GM21619 (cell line): Measurements from ENCODE around the gene BICD2.
A peak's percentile ranks its signal among the peaks of the same experiment; 100 is the strongest.
"Not testable (repeated sequence)": the region's sequence is repeated elsewhere in the genome, so short reads cannot be mapped to it uniquely, and the experiment has no call there.

Experiments
- ATAC-seq: cut with Tn5 transposase; IDR thresholded peaks from one replicate; pipeline ENCODE4 v1.9.1; 2021; ENCODE audit not compliant: unreplicated experiment

Gene BICD2

GRCh38 chr9:92764381-92764987 lies at the start of gene BICD2:
TSS of gene BICD2 (minus strand) at chr9:92764833. CDS start at chr9:92764744, 89 bp downstream.
- ATAC-seq = no peak

GRCh38 chr9:92809629-92810326 lies 45.1 kb upstream of the BICD2 start:
- not testable (repeated sequence) for ATAC-seq

GRCh38 chr9:92808726-92809451 lies 44.3 kb upstream of the BICD2 start:
- no peak for ATAC-seq

GRCh38 chr9:92807757-92808725 lies 43.4 kb upstream of the BICD2 start:
- no peak for ATAC-seq

GRCh38 chr9:92807031-92807756 lies 42.6 kb upstream of the BICD2 start:
- ATAC-seq = no peak

GRCh38 chr9:92804727-92805126 lies 40.1 kb upstream of the BICD2 start:
- ATAC-seq = no peak

- ATAC-seq = no peak
Observed at GRCh38 chr9:92798358-92798757, 33.7 kb upstream of the BICD2 start.

- ATAC-seq = not testable (repeated sequence)
Observed at GRCh38 chr9:92796337-92796804, 31.7 kb upstream of the BICD2 start.

GRCh38 chr9:92795598-92796336 lies 31.1 kb upstream of the BICD2 start:
- ATAC-seq = no peak

GRCh38 chr9:92795000-92795399 lies 30.4 kb upstream of the BICD2 start:
- ATAC-seq = no peak

GRCh38 chr9:92794426-92794825 lies 29.8 kb upstream of the BICD2 start:
- ATAC-seq = no peak

GRCh38 chr9:92790542-92791527 lies 26.2 kb upstream of the BICD2 start:
- peak; percentile 57 for ATAC-seq

GRCh38 chr9:92786298-92786697 lies 21.7 kb upstream of the BICD2 start:
- no peak for ATAC-seq

- ATAC-seq = no peak
Observed at GRCh38 chr9:92781899-92782298, 17.3 kb upstream of the BICD2 start.

- no peak for ATAC-seq
Observed at GRCh38 chr9:92780206-92780605, 15.6 kb upstream of the BICD2 start.

- no peak for ATAC-seq
Observed at GRCh38 chr9:92775466-92775865, 10.8 kb upstream of the BICD2 start.

GRCh38 chr9:92774274-92774673 lies 9.6 kb upstream of the BICD2 start:
- ATAC-seq = no peak

- ATAC-seq = no peak
Observed at GRCh38 chr9:92773810-92774209, 9.2 kb upstream of the BICD2 start.
